GM12872 (cell line): ENCODE measurements around the gene ACVR2A.

Experiments
- CTCF ChIP-seq: IDR thresholded peaks from 3 replicates; pipeline ENCODE4 v1.5.1; 2011; ENCODE audit warnings: low read depth, mild to moderate bottlenecking, low read length, moderate library complexity; ENCODE audit not compliant: insufficient read depth

ACVR2A gene

GRCh38 chr2:147826278-147827087 is 18.3 kb upstream of the ACVR2A start:
- TF ChIP-seq CTCF: no peak

GRCh38 chr2:147827088-147827375 is 17.8 kb upstream of the ACVR2A start:
- no peak for TF ChIP-seq CTCF

- no peak for TF ChIP-seq CTCF
Measured at GRCh38 chr2:147829106-147829505, 15.7 kb upstream of the ACVR2A start.

GRCh38 chr2:147836099-147836498 is 8.7 kb upstream of the ACVR2A start:
- no peak for TF ChIP-seq CTCF

- no peak for TF ChIP-seq CTCF
Measured at GRCh38 chr2:147843391-147843863, 1.4 kb upstream of the ACVR2A start.

GRCh38 chr2:147843864-147844696 is 749 bp upstream of the ACVR2A start:
- TF ChIP-seq CTCF: no peak

GRCh38 chr2:147845411-147845971 is 662 bp downstream of the ACVR2A start:
- no peak for TF ChIP-seq CTCF
